ENCODE measurements around the gene SUPV3L1. TPM values are rescaled to one million over a fixed set of nuclear protein-coding genes. Genes with fewer than 3 reads are reported as not detected.

Gene SUPV3L1
- polyA plus RNA-seq, 2 donors, result 23.6 to 40.1 TPM

- WGBS, 2 donors, result 49 to 58% methylated on average over 10 of the region's 10 CpGs
- Histone ChIP-seq H3K9me3 (ENCODE audit: control insufficient read depth in 2 of 2, insufficient read depth in 1 of 2, low read depth in 1 of 2, low read length in 1 of 2) (no peaks in the 10 kb centered on the region), H3K27ac (ENCODE audit: low read depth in 2 of 2, low read length in 1 of 2) (no peak overlapping the region), H3K4me1 (ENCODE audit: control insufficient read depth in 2 of 2, insufficient read depth in 2 of 2, low read length in 1 of 2) (peaks cover 0 to 3% of the 10 kb centered on the region in 2 donors), H3K27me3 (ENCODE audit: control insufficient read depth in 1 of 2, insufficient read depth in 2 of 2, low read length in 2 of 2) (no peaks in the 10 kb centered on the region), H3K4me3 (ENCODE audit: low read depth in 1 of 2, low read length in 2 of 2) (no peak overlapping the region), H3K36me3 (ENCODE audit: control insufficient read depth in 2 of 2, insufficient read depth in 2 of 2, low read length in 1 of 2) (no peaks in the 10 kb centered on the region)
These were observed 45.0 kb downstream of the SUPV3L1 start for GRCh38 chr10:69224862-69225657.

- H3K27ac ChIP-seq (ENCODE audit: low read depth in 2 of 2, low read length in 1 of 2), result no peak overlapping the region
- WGBS, 2 donors, result 69 to 76% methylated on average over 10 of the region's 10 CpGs
- no peak overlapping the region for H3K4me3 ChIP-seq (ENCODE audit: low read depth in 1 of 2, low read length in 2 of 2)
- H3K9me3 ChIP-seq (ENCODE audit: control insufficient read depth in 2 of 2, insufficient read depth in 1 of 2, low read depth in 1 of 2, low read length in 1 of 2), result no peaks in the 10 kb centered on the region
- peaks cover 0 to 3% of the 10 kb centered on the region in 2 donors for H3K4me1 ChIP-seq (ENCODE audit: control insufficient read depth in 2 of 2, insufficient read depth in 2 of 2, low read length in 1 of 2)
- no peaks in the 10 kb centered on the region for H3K36me3 ChIP-seq (ENCODE audit: control insufficient read depth in 2 of 2, insufficient read depth in 2 of 2, low read length in 1 of 2)
- no peaks in the 10 kb centered on the region for H3K27me3 ChIP-seq (ENCODE audit: control insufficient read depth in 1 of 2, insufficient read depth in 2 of 2, low read length in 2 of 2)
These were observed 45.6 kb downstream of the SUPV3L1 start for GRCh38 chr10:69225681-69226080.

GRCh38 chr10:69226919-69227450 lies 47.0 kb downstream of the SUPV3L1 start:
- 86 to 88% methylated on average over 14 of the region's 14 CpGs for WGBS, 2 donors
- Histone ChIP-seq H3K4me1 (ENCODE audit: control insufficient read depth in 2 of 2, insufficient read depth in 2 of 2, low read length in 1 of 2) (peaks cover 0 to 3% of the 10 kb centered on the region in 2 donors), H3K4me3 (ENCODE audit: low read depth in 1 of 2, low read length in 2 of 2) (no peak overlapping the region), H3K27me3 (ENCODE audit: control insufficient read depth in 1 of 2, insufficient read depth in 2 of 2, low read length in 2 of 2) (no peaks in the 10 kb centered on the region), H3K9me3 (ENCODE audit: control insufficient read depth in 2 of 2, insufficient read depth in 1 of 2, low read depth in 1 of 2, low read length in 1 of 2) (no peaks in the 10 kb centered on the region), H3K27ac (ENCODE audit: low read depth in 2 of 2, low read length in 1 of 2) (no peak overlapping the region), H3K36me3 (ENCODE audit: control insufficient read depth in 2 of 2, insufficient read depth in 2 of 2, low read length in 1 of 2) (no peaks in the 10 kb centered on the region)

GRCh38 chr10:69228151-69228550 lies 48.1 kb downstream of the SUPV3L1 start:
- no peaks in the 10 kb centered on the region for H3K27me3 ChIP-seq (ENCODE audit: control insufficient read depth in 1 of 2, insufficient read depth in 2 of 2, low read length in 2 of 2)
- H3K36me3 ChIP-seq (ENCODE audit: control insufficient read depth in 2 of 2, insufficient read depth in 2 of 2, low read length in 1 of 2), result no peaks in the 10 kb centered on the region
- no peak overlapping the region for H3K27ac ChIP-seq (ENCODE audit: low read depth in 2 of 2, low read length in 1 of 2)
- H3K4me1 ChIP-seq (ENCODE audit: control insufficient read depth in 2 of 2, insufficient read depth in 2 of 2, low read length in 1 of 2), result peaks cover 0 to 5% of the 10 kb centered on the region in 2 donors
- H3K4me3 ChIP-seq (ENCODE audit: low read depth in 1 of 2, low read length in 2 of 2), result no peak overlapping the region
- H3K9me3 ChIP-seq (ENCODE audit: control insufficient read depth in 2 of 2, insufficient read depth in 1 of 2, low read depth in 1 of 2, low read length in 1 of 2), result no peaks in the 10 kb centered on the region
- 51 to 78% methylated on average over 2 of the region's 2 CpGs for WGBS, 2 donors

GRCh38 chr10:69229616-69229916 lies 49.5 kb downstream of the SUPV3L1 start:
- Histone ChIP-seq H3K4me1 (ENCODE audit: control insufficient read depth in 2 of 2, insufficient read depth in 2 of 2, low read length in 1 of 2) (peaks cover 0 to 5% of the 10 kb centered on the region in 2 donors), H3K27ac (ENCODE audit: low read depth in 2 of 2, low read length in 1 of 2) (peak overlapping the region in 1 of 2 donors; percentile 70), H3K4me3 (ENCODE audit: low read depth in 1 of 2, low read length in 2 of 2) (no peak overlapping the region), H3K27me3 (ENCODE audit: control insufficient read depth in 1 of 2, insufficient read depth in 2 of 2, low read length in 2 of 2) (no peaks in the 10 kb centered on the region), H3K36me3 (ENCODE audit: control insufficient read depth in 2 of 2, insufficient read depth in 2 of 2, low read length in 1 of 2) (no peaks in the 10 kb centered on the region), H3K9me3 (ENCODE audit: control insufficient read depth in 2 of 2, insufficient read depth in 1 of 2, low read depth in 1 of 2, low read length in 1 of 2) (no peaks in the 10 kb centered on the region)
- WGBS, 2 donors, result 73 to 74% methylated on average over 8 of the region's 8 CpGs

GRCh38 chr10:69230128-69230527 lies 50.1 kb downstream of the SUPV3L1 start:
- WGBS, 2 donors, result 64 to 65% methylated on average over 5 of the region's 5 CpGs
- H3K36me3 ChIP-seq (ENCODE audit: control insufficient read depth in 2 of 2, insufficient read depth in 2 of 2, low read length in 1 of 2), result no peaks in the 10 kb centered on the region
- no peaks in the 10 kb centered on the region for H3K9me3 ChIP-seq (ENCODE audit: control insufficient read depth in 2 of 2, insufficient read depth in 1 of 2, low read depth in 1 of 2, low read length in 1 of 2)
- H3K27ac ChIP-seq (ENCODE audit: low read depth in 2 of 2, low read length in 1 of 2), result no peak overlapping the region
- H3K4me3 ChIP-seq (ENCODE audit: low read depth in 1 of 2, low read length in 2 of 2), result no peak overlapping the region
- peaks cover 0 to 5% of the 10 kb centered on the region in 2 donors for H3K4me1 ChIP-seq (ENCODE audit: control insufficient read depth in 2 of 2, insufficient read depth in 2 of 2, low read length in 1 of 2)
- H3K27me3 ChIP-seq (ENCODE audit: control insufficient read depth in 1 of 2, insufficient read depth in 2 of 2, low read length in 2 of 2), result no peaks in the 10 kb centered on the region

- H3K4me1 ChIP-seq (ENCODE audit: control insufficient read depth in 2 of 2, insufficient read depth in 2 of 2, low read length in 1 of 2), result peaks cover 0 to 5% of the 10 kb centered on the region in 2 donors
- H3K36me3 ChIP-seq (ENCODE audit: control insufficient read depth in 2 of 2, insufficient read depth in 2 of 2, low read length in 1 of 2), result no peaks in the 10 kb centered on the region
- no peak overlapping the region for H3K4me3 ChIP-seq (ENCODE audit: low read depth in 1 of 2, low read length in 2 of 2)
- 73 to 77% methylated on average over 9 of the region's 9 CpGs for WGBS, 2 donors
- no peaks in the 10 kb centered on the region for H3K9me3 ChIP-seq (ENCODE audit: control insufficient read depth in 2 of 2, insufficient read depth in 1 of 2, low read depth in 1 of 2, low read length in 1 of 2)
- no peaks in the 10 kb centered on the region for H3K27me3 ChIP-seq (ENCODE audit: control insufficient read depth in 1 of 2, insufficient read depth in 2 of 2, low read length in 2 of 2)
- no peak overlapping the region for H3K27ac ChIP-seq (ENCODE audit: low read depth in 2 of 2, low read length in 1 of 2)
These were observed 52.2 kb downstream of the SUPV3L1 start for GRCh38 chr10:69232252-69232651.

- H3K4me3 ChIP-seq (ENCODE audit: low read depth in 1 of 2, low read length in 2 of 2), result no peak overlapping the region
- no peaks in the 10 kb centered on the region for H3K36me3 ChIP-seq (ENCODE audit: control insufficient read depth in 2 of 2, insufficient read depth in 2 of 2, low read length in 1 of 2)
- H3K27ac ChIP-seq (ENCODE audit: low read depth in 2 of 2, low read length in 1 of 2), result no peak overlapping the region
- H3K27me3 ChIP-seq (ENCODE audit: control insufficient read depth in 1 of 2, insufficient read depth in 2 of 2, low read length in 2 of 2), result no peaks in the 10 kb centered on the region
- WGBS, 2 donors, result 74 to 86% methylated on average over 22 of the region's 22 CpGs
- H3K4me1 ChIP-seq (ENCODE audit: control insufficient read depth in 2 of 2, insufficient read depth in 2 of 2, low read length in 1 of 2), result peaks cover 0 to 5% of the 10 kb centered on the region in 2 donors
- H3K9me3 ChIP-seq (ENCODE audit: control insufficient read depth in 2 of 2, insufficient read depth in 1 of 2, low read depth in 1 of 2, low read length in 1 of 2), result no peaks in the 10 kb centered on the region
These were observed 52.9 kb downstream of the SUPV3L1 start for GRCh38 chr10:69232736-69233480.

GRCh38 chr10:69234447-69234846 lies 54.4 kb downstream of the SUPV3L1 start:
- no peaks in the 10 kb centered on the region for H3K27me3 ChIP-seq (ENCODE audit: control insufficient read depth in 1 of 2, insufficient read depth in 2 of 2, low read length in 2 of 2)
- no peak overlapping the region for H3K27ac ChIP-seq (ENCODE audit: low read depth in 2 of 2, low read length in 1 of 2)
- no peak overlapping the region for H3K4me3 ChIP-seq (ENCODE audit: low read depth in 1 of 2, low read length in 2 of 2)
- 92 to 98% methylated on average over 3 of the region's 3 CpGs for WGBS, 2 donors
- no peaks in the 10 kb centered on the region for H3K36me3 ChIP-seq (ENCODE audit: control insufficient read depth in 2 of 2, insufficient read depth in 2 of 2, low read length in 1 of 2)
- peaks cover 0 to 5% of the 10 kb centered on the region in 2 donors for H3K4me1 ChIP-seq (ENCODE audit: control insufficient read depth in 2 of 2, insufficient read depth in 2 of 2, low read length in 1 of 2)
- H3K9me3 ChIP-seq (ENCODE audit: control insufficient read depth in 2 of 2, insufficient read depth in 1 of 2, low read depth in 1 of 2, low read length in 1 of 2), result no peaks in the 10 kb centered on the region

Measured in esophagus (tissue), 2 donors.